Upper lobe of right lung (tissue), 1 donor: ENCODE results near the gene GPSM1. TPM values are rescaled to one million over a fixed set of nuclear protein-coding genes. Genes with fewer than 3 reads are reported as not detected.

Experiments used
- ATAC-seq: fragments of 200-7000 bp; cut with Tn5 transposase; one replicate; pipeline ENCODE4 v1.9.1; 2020; ENCODE audit warnings: mild to moderate bottlenecking, moderate library complexity
- DNase-seq: peaks from one replicate; pipeline ENCODE4 v3.0.0-alpha.2; 2020
- H3K27ac ChIP-seq: fragments of 200-600 bp; one replicate; pipeline ENCODE4 v1.8.0; 2022
- H3K27me3 ChIP-seq: fragments of 200-600 bp; one replicate; pipeline ENCODE4 v1.8.0; 2022; ENCODE audit warnings: mild to moderate bottlenecking
- H3K36me3 ChIP-seq: fragments of 200-600 bp; one replicate; pipeline ENCODE4 v1.8.0; 2022
- H3K4me1 ChIP-seq: fragments of 200-600 bp; one replicate; pipeline ENCODE4 v1.8.0; 2022
- H3K4me3 ChIP-seq: fragments of 200-600 bp; one replicate; pipeline ENCODE4 v1.8.0; 2022; ENCODE audit warnings: mild to moderate bottlenecking
- H3K9me3 ChIP-seq: fragments of 200-600 bp; one replicate; pipeline ENCODE4 v1.8.0; 2022
- intact Hi-C: fragments of 100-400 bp; cut with DNase I; formaldehyde crosslinking; loops from one replicate; pipeline ENCODE4 v1.11.0; 2022
- total RNA-seq: library from RNA; stranded (reverse); fragmentation: NEBNext Ultra II Directional; extraction: Animal tissue kit (Norgen Biotek cat#: 25700); gene quantifications from one replicate; pipeline ENCODE4 v1.2.1, GENCODE V29; 2021
- TF ChIP-seq, protein P1 (sequence below): fragments of 200-600 bp; IDR thresholded peaks from one replicate; pipeline ENCODE4 v1.8.0; 2022; ENCODE audit warnings: antibody characterized with exemption
- donor health status: DM: no; HTN: yes; CAD: no; lungs with severe emphysema.

GPSM1 gene
- total RNA-seq, 1 donor from 2014 or later = 27.3 TPM

DNA sequence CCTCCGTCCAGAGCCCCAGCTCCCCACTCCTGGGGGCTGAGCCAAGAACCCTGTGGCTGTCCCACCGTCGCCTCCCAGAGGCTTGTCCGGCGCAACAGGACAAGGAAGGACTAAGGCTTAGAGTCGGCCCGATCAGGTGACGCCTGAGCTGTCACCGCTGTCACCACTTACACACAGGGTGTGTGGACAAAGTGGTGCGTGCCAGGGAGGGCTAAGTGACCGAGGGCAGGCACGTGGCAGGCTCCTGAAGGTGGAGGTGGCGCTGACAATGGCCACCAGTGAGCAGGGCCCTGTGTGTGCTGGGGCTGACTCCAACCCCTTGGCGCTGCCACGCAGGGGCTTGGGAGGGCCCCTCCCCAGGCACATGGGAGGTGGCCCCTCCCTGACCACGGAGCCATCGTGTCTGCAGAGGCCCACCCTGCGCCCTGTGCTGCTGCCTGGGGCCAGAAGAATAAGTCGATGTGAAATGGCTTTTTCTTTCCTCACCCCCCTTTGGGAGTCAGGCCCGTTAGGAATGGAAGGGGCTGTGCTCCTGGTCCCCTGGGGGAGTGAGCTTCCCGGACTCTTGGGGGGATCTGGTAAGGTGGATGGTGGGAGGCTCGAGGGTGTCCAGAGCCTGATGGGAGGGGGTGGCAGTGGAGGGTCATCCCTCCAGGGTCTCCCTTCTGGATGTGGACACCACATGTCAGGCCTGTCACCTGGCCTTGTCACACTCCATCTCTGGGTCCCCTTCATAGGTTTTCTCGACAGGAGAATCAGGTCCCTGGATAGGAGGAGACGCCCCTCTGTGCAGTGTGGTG is 2.6 kb upstream of the GPSM1 start:
- H3K36me3 ChIP-seq = no peaks in the 10 kb centered on the region
- peak overlapping the region; percentile 80 for H3K27ac ChIP-seq
- intact Hi-C loops = no loop called here
- H3K27me3 ChIP-seq = no peaks in the 10 kb centered on the region
- ATAC-seq (peak; percentile 70), DNase-seq (peak; percentile 83)
- TF ChIP-seq, protein P1, sequence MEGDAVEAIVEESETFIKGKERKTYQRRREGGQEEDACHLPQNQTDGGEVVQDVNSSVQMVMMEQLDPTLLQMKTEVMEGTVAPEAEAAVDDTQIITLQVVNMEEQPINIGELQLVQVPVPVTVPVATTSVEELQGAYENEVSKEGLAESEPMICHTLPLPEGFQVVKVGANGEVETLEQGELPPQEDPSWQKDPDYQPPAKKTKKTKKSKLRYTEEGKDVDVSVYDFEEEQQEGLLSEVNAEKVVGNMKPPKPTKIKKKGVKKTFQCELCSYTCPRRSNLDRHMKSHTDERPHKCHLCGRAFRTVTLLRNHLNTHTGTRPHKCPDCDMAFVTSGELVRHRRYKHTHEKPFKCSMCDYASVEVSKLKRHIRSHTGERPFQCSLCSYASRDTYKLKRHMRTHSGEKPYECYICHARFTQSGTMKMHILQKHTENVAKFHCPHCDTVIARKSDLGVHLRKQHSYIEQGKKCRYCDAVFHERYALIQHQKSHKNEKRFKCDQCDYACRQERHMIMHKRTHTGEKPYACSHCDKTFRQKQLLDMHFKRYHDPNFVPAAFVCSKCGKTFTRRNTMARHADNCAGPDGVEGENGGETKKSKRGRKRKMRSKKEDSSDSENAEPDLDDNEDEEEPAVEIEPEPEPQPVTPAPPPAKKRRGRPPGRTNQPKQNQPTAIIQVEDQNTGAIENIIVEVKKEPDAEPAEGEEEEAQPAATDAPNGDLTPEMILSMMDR = no peak
- peaks cover 22% of the 10 kb centered on the region for H3K4me1 ChIP-seq
- H3K9me3 ChIP-seq = no peaks in the 10 kb centered on the region
- no peak overlapping the region for H3K4me3 ChIP-seq

DNA sequence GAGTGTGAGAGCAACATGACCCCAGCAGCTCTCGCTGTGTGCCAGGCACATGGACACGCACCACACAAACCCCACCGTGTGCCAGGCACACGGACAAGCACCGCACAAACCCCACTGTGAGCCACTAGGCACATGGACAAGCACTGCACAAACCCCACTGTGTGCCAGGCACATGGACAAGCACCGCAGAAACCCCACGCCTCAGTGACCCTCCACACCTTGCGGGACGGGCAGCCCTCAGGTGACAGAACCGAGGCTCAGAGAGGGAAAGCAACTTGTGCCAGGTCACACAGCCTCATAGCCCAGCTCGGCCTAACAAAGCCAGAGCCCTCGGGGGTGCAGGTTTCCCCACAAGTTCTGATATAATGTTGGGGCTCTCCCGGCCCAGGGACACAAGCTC is 2.0 kb upstream of the GPSM1 start:
- H3K9me3 ChIP-seq = no peaks in the 10 kb centered on the region
- no peak for DNase-seq
- peaks cover 22% of the 10 kb centered on the region for H3K4me1 ChIP-seq
- H3K27ac ChIP-seq = peak overlapping the region; percentile 80
- TF ChIP-seq, protein P1 = no peak
- intact Hi-C loops = no loop called here
- no peaks in the 10 kb centered on the region for H3K36me3 ChIP-seq
- H3K4me3 ChIP-seq = no peak overlapping the region
- H3K27me3 ChIP-seq = no peaks in the 10 kb centered on the region
- ATAC-seq = no peak

- Histone ChIP-seq H3K4me3 (peak overlapping the region; percentile 69), H3K4me1 (peaks cover 22% of the 10 kb centered on the region), H3K27ac (peak overlapping the region; percentile 88), H3K9me3 (no peaks in the 10 kb centered on the region), H3K27me3 (no peaks in the 10 kb centered on the region), H3K36me3 (no peaks in the 10 kb centered on the region)
- TF ChIP-seq, protein P1 = no peak
- intact Hi-C loops = no loop called here
- DNase-seq (no peak), ATAC-seq (peak; percentile 7)
Measured at GRCh38 chr9:136326061-136326760, 1.1 kb upstream of the GPSM1 start.

- no peaks in the 10 kb centered on the region for H3K9me3 ChIP-seq
- no peaks in the 10 kb centered on the region for H3K27me3 ChIP-seq
- ATAC-seq = no peak
- intact Hi-C loops = no loop called here
- TF ChIP-seq, protein P1 = no peak
- H3K27ac ChIP-seq = peak overlapping the region; percentile 88
- H3K4me3 ChIP-seq = peak overlapping the region; percentile 69
- no peak for DNase-seq
- H3K4me1 ChIP-seq = peaks cover 22% of the 10 kb centered on the region
- H3K36me3 ChIP-seq = no peaks in the 10 kb centered on the region
Measured at GRCh38 chr9:136326761-136327303, 507 bp upstream of the GPSM1 start.

DNA sequence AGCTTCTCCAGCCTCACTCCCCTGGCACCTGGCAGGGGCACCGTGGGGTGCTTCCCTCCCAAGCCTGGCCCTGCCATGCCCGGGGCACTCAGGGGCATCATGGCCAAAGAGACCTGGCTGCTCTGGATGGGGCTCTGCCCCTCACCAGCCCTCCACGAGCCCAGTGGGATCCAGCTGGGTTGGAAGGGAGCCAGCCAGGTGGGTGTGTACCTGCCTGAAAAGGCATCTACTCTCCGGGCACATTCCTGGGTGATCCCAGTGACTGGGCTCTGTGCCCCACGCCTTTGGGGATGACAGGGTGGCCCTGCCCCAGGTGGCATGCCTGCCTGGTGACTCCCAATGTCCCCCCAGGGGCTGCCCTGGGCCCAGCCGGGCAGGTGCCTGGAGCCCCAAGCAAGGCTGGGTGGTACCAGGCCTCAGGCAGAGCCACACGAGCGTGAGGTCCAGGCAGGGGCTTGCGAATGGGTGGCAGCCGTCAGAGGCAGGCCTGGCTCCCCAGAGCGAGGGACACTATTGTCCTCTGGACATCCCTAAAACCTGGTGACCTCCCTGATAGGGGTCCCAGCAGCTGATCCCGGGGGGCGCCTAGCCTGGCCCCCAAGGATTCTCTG is 777 bp downstream of the GPSM1 start:
- DNase-seq = no peak
- no peaks in the 10 kb centered on the region for H3K36me3 ChIP-seq
- peaks cover 22% of the 10 kb centered on the region for H3K4me1 ChIP-seq
- intact Hi-C loops = no loop called here
- H3K27ac ChIP-seq = peak overlapping the region; percentile 81
- H3K9me3 ChIP-seq = no peaks in the 10 kb centered on the region
- peak; percentile 1 for ATAC-seq
- TF ChIP-seq, protein P1 = no peak
- H3K27me3 ChIP-seq = no peaks in the 10 kb centered on the region
- peak overlapping the region; percentile 69 for H3K4me3 ChIP-seq
